ENCODE measurements around the gene CDK15. TPM values are rescaled to one million over a fixed set of nuclear protein-coding genes. Genes with fewer than 3 reads are reported as not detected.

The CDK15 gene
- total RNA-seq, 1 experiment from 2014 or later, result not detected

- POLR2A ChIA-PET, result no interaction called here
- DNase-seq (ENCODE audit: low read depth, low spot score), result no peak
- Histone ChIP-seq H3K9me2 (ENCODE audit: insufficient read depth) (no peaks in the 10 kb centered on the region), H3K4me3 (replicated peaks in 1 of 2; ENCODE audit: low read depth in 1 of 2, low read length in 2 of 2) (no peak overlapping the region), H3K9ac (ENCODE audit: low read length) (no peak overlapping the region), H2AFZ (ENCODE audit: low read depth, low read length, poor library complexity, severe bottlenecking) (no peak overlapping the region), H3K4me1 (ENCODE audit: control insufficient read depth in 1 of 2, insufficient read depth in 2 of 2, low read length in 2 of 2) (no peaks in the 10 kb centered on the region), H4K20me1 (ENCODE audit: insufficient read depth) (no peaks in the 10 kb centered on the region), H3K9me3 (ENCODE audit: control insufficient read depth in 1 of 2, insufficient read depth in 1 of 2, low read depth in 1 of 2, low read length in 2 of 2) (no peaks in the 10 kb centered on the region), H3K27ac (ENCODE audit: low read depth, low read length) (no peak overlapping the region), H3K36me3 (ENCODE audit: control insufficient read depth in 1 of 2, insufficient read depth in 2 of 2, low read length in 2 of 2) (no peaks in the 10 kb centered on the region), H3K79me2 (ENCODE audit: insufficient read depth, low read length) (no peaks in the 10 kb centered on the region), H3K27me3 (ENCODE audit: insufficient read depth, low read length) (peaks cover 9% of the 10 kb centered on the region; the same call in 1 of the 2 replicates), H3K4me2 (ENCODE audit: low read length) (no peak overlapping the region)
- no TSS peak for BruUV-seq (replicated peaks)
- no peak for TF ChIP-seq EZH2 (IDR thresholded peaks at IDR 0.05)
- no peak for TF ChIP-seq POLR2A (IDR thresholded peaks at IDR 0.05; ENCODE audit: borderline replicate concordance, extremely low read depth, insufficient read depth, insufficient read length)
- TF ChIP-seq TCF7L2 (IDR thresholded peaks at IDR 0.05; ENCODE audit: borderline replicate concordance, extremely low read depth, insufficient read depth, insufficient read length), result no peak
- no peak for TF ChIP-seq EZH2phosphoT487 (IDR thresholded peaks at IDR 0.05; ENCODE audit: borderline replicate concordance)
- TF ChIP-seq, protein P1, sequence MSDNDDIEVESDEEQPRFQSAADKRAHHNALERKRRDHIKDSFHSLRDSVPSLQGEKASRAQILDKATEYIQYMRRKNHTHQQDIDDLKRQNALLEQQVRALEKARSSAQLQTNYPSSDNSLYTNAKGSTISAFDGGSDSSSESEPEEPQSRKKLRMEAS (IDR thresholded peaks at IDR 0.05), result no peak
- TF ChIP-seq JUND (IDR thresholded peaks at IDR 0.05), result no peak
- intact Hi-C loops (cut with micrococcal nuclease), result no loop called here
- RAD21 ChIA-PET (ENCODE audit: low non-redundant PET in 1 of 2, low total read pairs in 2 of 2, uncharacterized antibody in 2 of 2, unreplicated experiment in 2 of 2), result no interaction called here
- CTCF ChIA-PET, result no interaction called here
- no peak for ATAC-seq
These were observed 131.9 kb downstream of the CDK15 start for GRCh38 chr2:201938156-201938775.

GRCh38 chr2:201938781-201939180 is 132.4 kb downstream of the CDK15 start:
- intact Hi-C loops (cut with micrococcal nuclease), result no loop called here
- no peaks in the 10 kb centered on the region for H4K20me1 ChIP-seq (ENCODE audit: insufficient read depth)
- H3K4me3 ChIP-seq (replicated peaks in 1 of 2; ENCODE audit: low read depth in 1 of 2, low read length in 2 of 2), result no peak overlapping the region
- ChIA-PET CTCF (no interaction called here), RAD21 (ENCODE audit: low non-redundant PET in 1 of 2, low total read pairs in 2 of 2, uncharacterized antibody in 2 of 2, unreplicated experiment in 2 of 2) (no interaction called here), POLR2A (no interaction called here)
- H3K79me2 ChIP-seq (ENCODE audit: insufficient read depth, low read length), result no peaks in the 10 kb centered on the region
- no peak overlapping the region for H3K27ac ChIP-seq (ENCODE audit: low read depth, low read length)
- ATAC-seq, result no peak
- no TSS peak for BruUV-seq (replicated peaks)
- no peaks in the 10 kb centered on the region for H3K36me3 ChIP-seq (ENCODE audit: control insufficient read depth in 1 of 2, insufficient read depth in 2 of 2, low read length in 2 of 2)
- no peak overlapping the region for H3K4me2 ChIP-seq (ENCODE audit: low read length)
- DNase-seq (ENCODE audit: low read depth, low spot score), result no peak
- H3K9ac ChIP-seq (ENCODE audit: low read length), result no peak overlapping the region
- no peaks in the 10 kb centered on the region for H3K9me2 ChIP-seq (ENCODE audit: insufficient read depth)
- H2AFZ ChIP-seq (ENCODE audit: low read depth, low read length, poor library complexity, severe bottlenecking), result no peak overlapping the region
- no peaks in the 10 kb centered on the region for H3K9me3 ChIP-seq (ENCODE audit: control insufficient read depth in 1 of 2, insufficient read depth in 1 of 2, low read depth in 1 of 2, low read length in 2 of 2)
- H3K27me3 ChIP-seq (ENCODE audit: insufficient read depth, low read length), result peaks cover 9% of the 10 kb centered on the region; the same call in 1 of the 2 replicates
- H3K4me1 ChIP-seq (ENCODE audit: control insufficient read depth in 1 of 2, insufficient read depth in 2 of 2, low read length in 2 of 2), result no peaks in the 10 kb centered on the region
- TF ChIP-seq, protein P2, sequence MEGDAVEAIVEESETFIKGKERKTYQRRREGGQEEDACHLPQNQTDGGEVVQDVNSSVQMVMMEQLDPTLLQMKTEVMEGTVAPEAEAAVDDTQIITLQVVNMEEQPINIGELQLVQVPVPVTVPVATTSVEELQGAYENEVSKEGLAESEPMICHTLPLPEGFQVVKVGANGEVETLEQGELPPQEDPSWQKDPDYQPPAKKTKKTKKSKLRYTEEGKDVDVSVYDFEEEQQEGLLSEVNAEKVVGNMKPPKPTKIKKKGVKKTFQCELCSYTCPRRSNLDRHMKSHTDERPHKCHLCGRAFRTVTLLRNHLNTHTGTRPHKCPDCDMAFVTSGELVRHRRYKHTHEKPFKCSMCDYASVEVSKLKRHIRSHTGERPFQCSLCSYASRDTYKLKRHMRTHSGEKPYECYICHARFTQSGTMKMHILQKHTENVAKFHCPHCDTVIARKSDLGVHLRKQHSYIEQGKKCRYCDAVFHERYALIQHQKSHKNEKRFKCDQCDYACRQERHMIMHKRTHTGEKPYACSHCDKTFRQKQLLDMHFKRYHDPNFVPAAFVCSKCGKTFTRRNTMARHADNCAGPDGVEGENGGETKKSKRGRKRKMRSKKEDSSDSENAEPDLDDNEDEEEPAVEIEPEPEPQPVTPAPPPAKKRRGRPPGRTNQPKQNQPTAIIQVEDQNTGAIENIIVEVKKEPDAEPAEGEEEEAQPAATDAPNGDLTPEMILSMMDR (IDR thresholded peaks at IDR 0.05 in 2 of 3, conservative IDR thresholded peaks at IDR 0.05 in 1 of 3; ENCODE audit: borderline replicate concordance in 1 of 3, insufficient read depth in 1 of 3, low read depth in 2 of 3, low read length in 2 of 3), result no peak
- TF ChIP-seq ELF1 (IDR thresholded peaks at IDR 0.05; ENCODE audit: borderline replicate concordance, low read depth) (no peak), CEBPB (IDR thresholded peaks at IDR 0.05; ENCODE audit: low read depth) (no peak), JUND (IDR thresholded peaks at IDR 0.05) (no peak), CBX3 (IDR thresholded peaks at IDR 0.05; ENCODE audit: low read depth) (no peak), ZFX (IDR thresholded peaks at IDR 0.05) (no peak), FOSL1 (IDR thresholded peaks at IDR 0.05; ENCODE audit: low read depth) (no peak), TCF7L2 (IDR thresholded peaks at IDR 0.05; ENCODE audit: borderline replicate concordance, extremely low read depth, insufficient read depth, insufficient read length) (no peak), SIN3A (IDR thresholded peaks at IDR 0.05; ENCODE audit: low read depth) (no peak), EGR1 (IDR thresholded peaks at IDR 0.05; ENCODE audit: low read depth) (no peak), EZH2phosphoT487 (IDR thresholded peaks at IDR 0.05; ENCODE audit: borderline replicate concordance) (no peak), RAD21 (IDR thresholded peaks at IDR 0.05; ENCODE audit: low read depth) (no peak), ZNF274 (IDR thresholded peaks at IDR 0.05; ENCODE audit: low read depth, low read length) (no peak)
- TF ChIP-seq, protein P3, sequence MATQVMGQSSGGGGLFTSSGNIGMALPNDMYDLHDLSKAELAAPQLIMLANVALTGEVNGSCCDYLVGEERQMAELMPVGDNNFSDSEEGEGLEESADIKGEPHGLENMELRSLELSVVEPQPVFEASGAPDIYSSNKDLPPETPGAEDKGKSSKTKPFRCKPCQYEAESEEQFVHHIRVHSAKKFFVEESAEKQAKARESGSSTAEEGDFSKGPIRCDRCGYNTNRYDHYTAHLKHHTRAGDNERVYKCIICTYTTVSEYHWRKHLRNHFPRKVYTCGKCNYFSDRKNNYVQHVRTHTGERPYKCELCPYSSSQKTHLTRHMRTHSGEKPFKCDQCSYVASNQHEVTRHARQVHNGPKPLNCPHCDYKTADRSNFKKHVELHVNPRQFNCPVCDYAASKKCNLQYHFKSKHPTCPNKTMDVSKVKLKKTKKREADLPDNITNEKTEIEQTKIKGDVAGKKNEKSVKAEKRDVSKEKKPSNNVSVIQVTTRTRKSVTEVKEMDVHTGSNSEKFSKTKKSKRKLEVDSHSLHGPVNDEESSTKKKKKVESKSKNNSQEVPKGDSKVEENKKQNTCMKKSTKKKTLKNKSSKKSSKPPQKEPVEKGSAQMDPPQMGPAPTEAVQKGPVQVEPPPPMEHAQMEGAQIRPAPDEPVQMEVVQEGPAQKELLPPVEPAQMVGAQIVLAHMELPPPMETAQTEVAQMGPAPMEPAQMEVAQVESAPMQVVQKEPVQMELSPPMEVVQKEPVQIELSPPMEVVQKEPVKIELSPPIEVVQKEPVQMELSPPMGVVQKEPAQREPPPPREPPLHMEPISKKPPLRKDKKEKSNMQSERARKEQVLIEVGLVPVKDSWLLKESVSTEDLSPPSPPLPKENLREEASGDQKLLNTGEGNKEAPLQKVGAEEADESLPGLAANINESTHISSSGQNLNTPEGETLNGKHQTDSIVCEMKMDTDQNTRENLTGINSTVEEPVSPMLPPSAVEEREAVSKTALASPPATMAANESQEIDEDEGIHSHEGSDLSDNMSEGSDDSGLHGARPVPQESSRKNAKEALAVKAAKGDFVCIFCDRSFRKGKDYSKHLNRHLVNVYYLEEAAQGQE (IDR thresholded peaks at IDR 0.05; ENCODE audit: low read depth), result no peak

All from HCT116 (cell line).